Loucy (cell line): ENCODE results near the gene TBC1D22A.

Source experiments
- CTCF ChIP-seq: fragments of 200-600 bp; sonication (generic); conservative IDR thresholded peaks from 2 replicates; pipeline ENCODE4 v1.5.1; 2014; ENCODE audit warnings: mild to moderate bottlenecking, antibody characterized with exemption, low read length
- EZH2phosphoT487 ChIP-seq: fragments of 200-600 bp; IDR thresholded peaks from 2 replicates; pipeline ENCODE4 v1.6.1; 2018; ENCODE audit warnings: antibody characterized with exemption, mild to moderate bottlenecking, moderate library complexity, borderline replicate concordance

GRCh38 chr22:46997311-46997970 is 235.0 kb downstream of the TBC1D22A start:
- TF ChIP-seq CTCF (no peak), EZH2phosphoT487 (no peak)
